Lung (tissue), 12 donors: Measurements from ENCODE around the gene NUP155. TPM values are rescaled to one million over a fixed set of nuclear protein-coding genes. Genes with fewer than 3 reads are reported as not detected.
A peak's percentile ranks its signal among the peaks of the same experiment; 100 is the strongest.
"Not testable (repeated sequence)": the region's sequence is repeated elsewhere in the genome, so short reads cannot be mapped to it uniquely, and the experiment has no call there.

Experiments
- ATAC-seq: fragments of 200-7000 bp; cut with Tn5 transposase; one replicate; pipeline ENCODE4 v1.9.1; 2020; ENCODE audit warnings: moderate number of reproducible peaks; ENCODE audit not compliant: insufficient read depth, low FRiP score
- DNase-seq, 3 donors: peaks; one replicate each; pipeline ENCODE4 v3.0.0-alpha.2; 2013 to 2017
- H3K27ac ChIP-seq, 2 donors: one replicate each; pipeline ENCODE4 v1.5.1; 2013; ENCODE audit warnings: mild to moderate bottlenecking in 2 of 2, moderate library complexity in 2 of 2, control low read depth in 1 of 2, inconsistent platforms in 1 of 2, low read depth in 1 of 2, low read length in 1 of 2
- H3K27me3 ChIP-seq, 3 donors: one replicate each; pipeline ENCODE4 v1.5.1; 2013; ENCODE audit warnings: low read length in 2 of 3; ENCODE audit not compliant: control insufficient read depth in 3 of 3, insufficient read depth in 3 of 3
- H3K36me3 ChIP-seq, 4 donors: one replicate each; pipeline ENCODE4 v1.5.1; 2013; ENCODE audit warnings: low read length in 4 of 4, mild to moderate bottlenecking in 1 of 4, moderate library complexity in 1 of 4; ENCODE audit not compliant: control insufficient read depth in 4 of 4, insufficient read depth in 4 of 4
- H3K4me1 ChIP-seq, 5 donors: one replicate each; pipeline ENCODE4 v1.5.1; 2013; ENCODE audit warnings: low read length in 5 of 5, mild to moderate bottlenecking in 2 of 5, moderate library complexity in 1 of 5; ENCODE audit not compliant: control insufficient read depth in 5 of 5, insufficient read depth in 5 of 5
- H3K4me3 ChIP-seq: one replicate; pipeline ENCODE4 v1.5.1; 2013; ENCODE audit warnings: mild to moderate bottlenecking, control low read depth, moderate library complexity
- H3K9ac ChIP-seq, 2 donors: one replicate each; pipeline ENCODE4 v1.5.1; 2013; ENCODE audit warnings: low read length in 2 of 2, control low read depth in 1 of 2; ENCODE audit not compliant: insufficient read depth in 1 of 2
- H3K9me3 ChIP-seq, 4 donors: one replicate each; pipeline ENCODE4 v1.5.1; 2013; ENCODE audit warnings: low read length in 3 of 4, mild to moderate bottlenecking in 1 of 4, moderate library complexity in 1 of 4; ENCODE audit not compliant: control insufficient read depth in 4 of 4, insufficient read depth in 3 of 4
- WGBS, 2 donors: extraction: QIAGEN DNeasy Blood & Tissue Kit; methylation state at CpG; one replicate each; pipeline ENCODE4 v1.1.7; 2013; 5-methylcytosine and 5-hydroxymethylcytosine counted together
- polyA plus RNA-seq, 2 donors: library from polyadenylated mRNA; stranded (reverse); fragments of 200-250 nt; gene quantifications; one replicate each; pipeline ENCODE4 v1.2.1, GENCODE V29; 2013
- total RNA-seq, 2 donors: library from RNA; depleted of rRNA in 1 of 2; stranded (reverse); fragments of >200 nt in 1 of 2; gene quantifications; one replicate each; pipeline ENCODE4 v1.2.1, GENCODE V29; 2014 to 2021
- TF ChIP-seq, protein P1 (sequence below): IDR thresholded peaks from 2 replicates; pipeline ENCODE4 v1.5.1; 2012; ENCODE audit warnings: mild to moderate bottlenecking; ENCODE audit errors: control extremely low read depth, extremely low read depth
- donor health status: control.
- donor health status: control.
- donor health status: Bipolar disorder and iron deficiency.
- donor health status: healthy.
- donor health status: DM: yes; HTN: yes; CAD: no.

The NUP155 gene
- total and polyA plus RNA-seq, 4 donors = 3.3 to 35.4 (median 12.1) TPM

- TF ChIP-seq, protein P1, sequence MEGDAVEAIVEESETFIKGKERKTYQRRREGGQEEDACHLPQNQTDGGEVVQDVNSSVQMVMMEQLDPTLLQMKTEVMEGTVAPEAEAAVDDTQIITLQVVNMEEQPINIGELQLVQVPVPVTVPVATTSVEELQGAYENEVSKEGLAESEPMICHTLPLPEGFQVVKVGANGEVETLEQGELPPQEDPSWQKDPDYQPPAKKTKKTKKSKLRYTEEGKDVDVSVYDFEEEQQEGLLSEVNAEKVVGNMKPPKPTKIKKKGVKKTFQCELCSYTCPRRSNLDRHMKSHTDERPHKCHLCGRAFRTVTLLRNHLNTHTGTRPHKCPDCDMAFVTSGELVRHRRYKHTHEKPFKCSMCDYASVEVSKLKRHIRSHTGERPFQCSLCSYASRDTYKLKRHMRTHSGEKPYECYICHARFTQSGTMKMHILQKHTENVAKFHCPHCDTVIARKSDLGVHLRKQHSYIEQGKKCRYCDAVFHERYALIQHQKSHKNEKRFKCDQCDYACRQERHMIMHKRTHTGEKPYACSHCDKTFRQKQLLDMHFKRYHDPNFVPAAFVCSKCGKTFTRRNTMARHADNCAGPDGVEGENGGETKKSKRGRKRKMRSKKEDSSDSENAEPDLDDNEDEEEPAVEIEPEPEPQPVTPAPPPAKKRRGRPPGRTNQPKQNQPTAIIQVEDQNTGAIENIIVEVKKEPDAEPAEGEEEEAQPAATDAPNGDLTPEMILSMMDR = no peak
- 75 to 86% methylated on average over 3 of the region's 3 CpGs for WGBS, 2 donors
- no peak overlapping the region for H3K27ac ChIP-seq
- H3K36me3 ChIP-seq = no peaks in the 10 kb centered on the region
- H3K9ac ChIP-seq = no peak overlapping the region
- peaks cover 0 to 3% (median 0%) of the 10 kb centered on the region in 5 donors for H3K4me1 ChIP-seq
- DNase-seq (no peak), ATAC-seq (no peak)
- H3K27me3 ChIP-seq = no peaks in the 10 kb centered on the region
- no peak overlapping the region for H3K4me3 ChIP-seq
- H3K9me3 ChIP-seq = no peaks in the 10 kb centered on the region
Measured at GRCh38 chr5:37375091-37375490, 4.2 kb upstream of the NUP155 start.

DNA sequence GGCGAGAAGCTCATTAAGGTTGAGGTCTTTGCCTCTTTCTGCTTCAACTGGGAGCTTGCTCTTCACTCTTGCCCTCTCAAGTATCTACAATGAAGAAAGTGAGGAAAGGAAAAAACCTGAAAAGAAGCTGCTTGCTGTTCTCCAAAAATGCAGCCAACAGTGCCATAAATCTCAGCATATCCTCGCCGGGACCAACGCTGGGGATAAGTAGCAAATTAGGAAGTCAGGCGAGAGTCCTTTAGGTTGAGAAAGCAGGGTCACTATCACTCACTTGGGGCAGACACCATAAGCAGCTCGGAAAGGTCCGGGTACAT is 399 bp downstream of the NUP155 start:
- peak overlapping the region; percentile 69 to 97 for H3K9ac ChIP-seq
- H3K27me3 ChIP-seq = no peaks in the 10 kb centered on the region
- peaks cover 0 to 14% (median 7%) of the 10 kb centered on the region in 5 donors for H3K4me1 ChIP-seq
- H3K27ac ChIP-seq = peak overlapping the region; percentile 91 to 95
- DNase-seq (no peak), ATAC-seq (no peak)
- peaks cover 0 to 2% (median 0%) of the 10 kb centered on the region in 4 donors for H3K36me3 ChIP-seq
- peak overlapping the region; percentile 90 for H3K4me3 ChIP-seq
- TF ChIP-seq, protein P1 = no peak
- no peaks in the 10 kb centered on the region for H3K9me3 ChIP-seq
- WGBS, 2 donors = 0% methylated on average over 7 of the region's 7 CpGs

DNA sequence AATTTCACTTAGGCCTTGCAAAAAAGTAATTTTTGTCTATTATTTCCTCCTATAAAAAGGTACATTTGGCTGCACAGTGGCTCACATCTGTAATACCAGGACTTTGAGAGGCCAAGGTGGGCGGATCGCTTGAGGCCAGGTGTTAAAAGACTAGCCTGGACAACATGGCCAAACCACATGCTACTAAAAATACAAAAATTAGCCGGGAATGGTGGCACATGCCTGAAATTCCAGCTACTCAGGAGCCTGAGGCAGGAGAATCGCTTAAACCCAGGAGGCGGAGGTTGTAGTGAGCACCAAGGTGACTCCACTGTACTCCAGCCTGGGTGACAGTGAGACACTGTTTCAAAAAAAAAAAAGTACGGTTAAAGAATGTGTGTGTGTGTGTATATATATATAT is 15.7 kb downstream of the NUP155 start:
- DNase-seq (no peak), ATAC-seq (no peak)
- H3K27me3 ChIP-seq = no peaks in the 10 kb centered on the region
- 95 to 99% methylated on average over 6 of the region's 6 CpGs for WGBS, 2 donors
- TF ChIP-seq, protein P1 = no peak
- no peak overlapping the region for H3K9ac ChIP-seq
- H3K9me3 ChIP-seq = no peaks in the 10 kb centered on the region
- no peaks in the 10 kb centered on the region for H3K4me1 ChIP-seq
- H3K27ac ChIP-seq = no peak overlapping the region
- H3K4me3 ChIP-seq = no peak overlapping the region
- peaks cover 9 to 24% (median 22%) of the 10 kb centered on the region in 4 donors for H3K36me3 ChIP-seq

DNA sequence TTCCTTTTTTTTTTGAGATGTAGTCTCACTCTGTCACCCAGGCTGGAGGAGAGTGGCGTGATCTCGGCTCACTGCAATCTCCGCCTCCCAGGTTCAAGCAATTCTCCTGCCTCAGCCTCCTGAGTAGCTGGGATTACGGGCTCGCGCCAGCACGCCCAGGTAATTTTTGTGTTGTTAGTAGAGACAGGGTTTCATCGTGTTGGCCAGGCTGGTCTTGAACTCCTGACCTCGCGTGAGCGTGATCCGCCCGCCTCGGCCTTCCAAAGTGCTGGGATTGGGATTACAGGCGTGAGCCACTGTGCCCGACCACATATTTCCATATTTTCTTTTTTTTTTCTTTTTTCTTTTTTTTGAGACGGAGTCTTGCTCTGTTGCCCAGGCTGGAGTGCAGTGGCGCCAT is 28.2 kb downstream of the NUP155 start:
- not testable (repeated sequence) for DNase-seq, H3K9ac ChIP-seq, H3K4me3 ChIP-seq, H3K27ac ChIP-seq, H3K27me3 ChIP-seq, H3K9me3 ChIP-seq, ATAC-seq, H3K4me1 ChIP-seq
- 98 to 99% methylated on average over 18 of the region's 18 CpGs for WGBS, 2 donors
- H3K36me3 ChIP-seq = peaks cover 19 to 46% (median 36%) of the 10 kb centered on the region in 4 donors

GRCh38 chr5:37334754-37335153 is 36.2 kb downstream of the NUP155 start:
- 98% methylated on average over 12 of the region's 12 CpGs for WGBS, 2 donors
- peaks cover 0 to 40% (median 26%) of the 10 kb centered on the region in 4 donors for H3K36me3 ChIP-seq
- ATAC-seq, H3K27me3 ChIP-seq, H3K9ac ChIP-seq, DNase-seq, H3K4me3 ChIP-seq, H3K27ac ChIP-seq, H3K4me1 ChIP-seq, H3K9me3 ChIP-seq: not testable (repeated sequence)
